GM19025 (cell line): ENCODE data around the gene MCOLN1.

Source experiments
- ATAC-seq: cut with Tn5 transposase; IDR thresholded peaks from one replicate; pipeline ENCODE4 v1.9.1; 2021; ENCODE audit warnings: mild to moderate bottlenecking, low read depth, moderate library complexity; ENCODE audit not compliant: unreplicated experiment

MCOLN1 gene

DNA sequence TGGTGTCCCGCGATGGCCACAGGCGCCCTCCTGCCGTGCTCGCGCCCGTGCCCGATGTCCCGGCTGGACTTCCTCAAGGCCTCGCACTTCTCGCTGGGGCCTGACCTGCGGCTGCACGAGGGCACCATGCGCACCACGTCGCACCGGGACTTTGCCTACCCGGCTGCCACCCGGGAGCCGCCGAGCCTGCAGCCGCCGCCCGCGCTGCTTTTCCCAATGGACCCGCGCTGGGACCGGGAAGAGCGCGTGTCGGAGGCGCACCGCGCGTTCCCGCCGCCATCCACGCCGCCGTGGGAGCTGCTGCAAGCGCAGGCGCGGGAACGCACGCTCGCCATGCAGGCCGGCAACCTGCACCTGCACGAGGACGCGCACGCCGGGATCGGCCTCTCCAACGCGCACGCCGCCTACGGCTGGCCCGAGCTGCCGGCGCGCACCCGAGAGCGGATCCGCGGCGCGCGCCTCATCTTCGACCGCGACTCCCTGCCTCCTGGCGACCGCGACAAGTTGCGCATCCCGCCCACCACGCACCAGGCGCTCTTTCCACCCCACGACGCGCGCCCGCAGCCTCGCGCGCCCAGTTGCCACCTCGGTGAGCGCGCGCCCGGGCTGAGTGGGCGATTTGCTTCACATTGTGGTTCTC is 21.5 kb upstream of the MCOLN1 start:
- no peak for ATAC-seq

DNA sequence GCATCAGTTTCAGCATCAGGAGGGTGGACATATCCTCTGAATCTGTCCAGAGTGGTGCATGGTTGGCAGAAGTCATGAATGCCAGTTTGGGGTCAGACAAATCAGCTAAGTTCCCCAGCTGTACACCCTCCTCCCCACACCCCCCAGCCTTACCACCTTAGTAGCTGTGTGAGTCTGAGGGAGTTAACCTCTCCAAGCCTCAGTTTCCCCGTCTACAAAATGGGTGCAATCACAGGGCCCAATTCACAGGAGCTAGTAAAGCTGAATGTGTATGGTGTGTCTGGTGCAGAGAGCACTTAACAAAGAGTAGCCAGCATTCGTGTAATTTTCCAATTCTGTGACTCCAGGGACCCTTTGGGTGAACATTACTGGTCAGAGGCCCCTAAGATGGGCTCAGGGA is 19.9 kb upstream of the MCOLN1 start:
- ATAC-seq = no peak

DNA sequence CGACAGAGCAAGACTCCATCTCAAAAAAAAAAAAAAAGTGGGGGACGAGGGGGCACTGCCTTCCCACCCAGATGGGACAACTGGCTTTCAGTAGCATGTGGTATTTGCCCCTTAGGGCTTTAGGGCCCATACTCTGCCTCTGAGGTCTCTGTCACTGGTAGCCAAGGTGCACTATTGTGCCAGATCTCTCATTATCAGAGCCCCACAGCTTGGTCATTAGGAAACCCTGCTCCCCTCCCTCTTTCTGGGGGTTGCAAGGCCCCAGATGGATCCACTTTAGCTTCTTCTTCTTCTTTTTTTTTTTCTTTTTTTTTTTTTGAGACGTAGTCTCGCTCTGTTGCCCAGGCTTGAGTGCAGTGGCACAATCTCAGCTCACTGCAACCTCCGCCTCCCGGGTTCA is 17.7 kb upstream of the MCOLN1 start:
- ATAC-seq = no peak

DNA sequence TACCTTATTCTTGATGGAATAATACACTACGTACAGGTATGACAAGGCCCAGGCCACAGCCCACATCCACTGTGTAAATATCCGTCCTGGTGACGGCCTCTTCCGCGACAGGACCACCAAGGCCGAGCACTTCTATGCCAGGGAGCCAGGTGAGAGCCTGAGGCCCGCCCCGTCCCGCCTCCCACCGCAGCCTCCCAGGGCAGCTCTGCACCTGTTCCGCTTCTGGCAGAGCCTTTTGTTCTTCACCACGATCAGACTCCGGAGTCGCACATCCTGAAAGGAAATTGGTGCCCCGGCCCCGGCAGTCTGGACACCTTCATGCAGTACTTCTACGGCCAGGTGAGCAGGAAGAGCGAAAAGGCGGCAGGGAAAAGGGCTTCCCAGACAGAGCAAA is 17.1 kb upstream of the MCOLN1 start:
- ATAC-seq = no peak

DNA sequence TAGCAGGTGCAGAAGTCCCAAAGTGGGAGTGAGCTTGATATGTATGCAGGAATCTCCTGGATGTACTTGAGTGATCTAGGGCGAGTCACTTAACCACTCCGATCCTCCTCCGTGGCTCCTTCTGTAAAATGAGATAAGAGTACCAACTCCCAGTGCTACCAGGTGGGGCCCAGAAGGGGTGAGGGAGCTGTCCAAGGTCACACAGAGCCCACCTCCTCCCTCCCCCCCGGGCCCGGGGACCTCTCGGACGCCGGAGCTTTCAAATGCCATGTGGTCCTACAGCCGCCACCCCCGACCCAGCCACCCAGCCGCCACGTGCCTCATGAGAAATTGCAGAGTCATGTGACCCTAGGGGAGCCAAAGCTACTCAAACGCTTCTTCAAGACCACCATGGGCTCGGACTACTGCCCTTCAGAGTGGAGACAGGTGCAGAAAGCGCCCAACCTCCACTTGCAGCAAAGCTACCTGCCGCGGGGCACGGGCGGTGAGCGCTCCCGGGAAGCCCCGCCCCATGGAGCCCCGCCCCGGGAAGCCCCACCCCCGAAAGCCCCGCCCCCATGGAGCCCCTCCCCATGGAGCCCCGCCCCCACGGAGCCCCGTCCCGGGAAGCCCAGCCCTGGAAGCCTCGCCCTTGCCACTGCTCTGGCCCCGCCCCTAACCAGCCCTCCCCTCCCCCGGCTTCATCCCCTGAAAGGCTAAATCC is 16.6 kb upstream of the MCOLN1 start:
- ATAC-seq = no peak

DNA sequence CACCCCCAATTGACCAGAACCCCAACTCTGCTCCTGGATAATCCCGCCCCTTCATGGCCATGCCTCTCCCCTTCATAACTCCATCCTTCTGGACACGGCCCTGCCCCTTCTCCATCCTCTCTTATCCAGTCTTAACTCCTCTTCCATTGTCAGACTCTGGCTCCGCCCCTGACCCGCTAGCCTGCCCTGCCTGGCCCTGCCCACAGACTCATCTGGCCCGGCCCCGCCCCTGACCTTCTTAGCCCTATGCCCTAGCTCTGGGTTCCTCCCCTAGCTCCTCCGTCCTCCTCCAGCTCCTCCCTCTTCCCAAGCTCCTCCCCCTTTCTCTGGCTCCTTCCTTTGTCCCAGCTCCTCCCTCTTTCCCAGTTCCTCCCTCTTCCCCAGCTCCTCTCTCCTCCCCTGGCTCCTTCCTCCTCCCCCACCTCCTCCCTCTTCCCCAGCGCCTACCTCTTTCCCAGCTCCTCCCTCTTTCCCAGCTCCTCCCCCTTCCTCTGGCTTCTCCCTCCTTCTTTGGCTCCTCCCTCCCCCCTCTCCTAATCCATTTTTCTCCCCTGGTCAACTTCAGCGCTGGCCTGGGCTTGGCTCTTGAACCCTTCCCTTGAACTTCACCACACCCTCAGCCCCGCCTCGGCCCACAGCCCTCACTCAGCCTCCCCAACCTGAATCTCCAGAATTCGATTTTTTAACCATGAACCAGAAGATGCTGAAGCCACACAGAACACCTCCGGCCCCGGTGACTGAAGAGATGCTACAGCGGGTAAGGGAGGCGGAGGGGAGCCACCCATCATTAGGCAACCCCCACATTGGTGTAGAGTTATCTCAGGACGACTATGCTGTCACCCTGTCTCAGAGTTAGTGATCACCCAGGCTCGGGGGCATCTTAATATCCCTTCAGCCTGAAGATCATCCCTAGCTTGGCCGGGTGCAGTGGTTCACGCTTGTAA is 15.8 kb upstream of the MCOLN1 start:
- ATAC-seq = no peak

DNA sequence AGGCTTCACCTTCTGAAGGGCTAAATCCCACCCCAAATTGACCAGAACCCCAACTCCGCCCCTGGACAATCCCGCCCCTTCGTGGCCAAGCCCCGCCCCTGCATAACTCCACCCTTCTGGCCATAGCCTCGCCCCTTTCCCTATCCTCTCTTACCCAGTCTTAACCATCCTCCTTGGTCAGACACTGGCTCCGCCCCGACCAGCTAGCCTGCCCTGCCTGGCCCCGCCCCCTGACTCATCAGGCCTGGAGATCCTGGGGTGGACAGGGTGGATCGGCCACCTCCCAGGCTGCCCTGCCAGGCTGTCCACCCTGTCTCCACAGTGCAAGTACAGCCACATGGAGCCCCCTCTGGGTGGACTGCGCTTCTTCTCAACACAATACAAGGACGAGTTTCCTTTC is 14.5 kb upstream of the MCOLN1 start:
- ATAC-seq = no peak

DNA sequence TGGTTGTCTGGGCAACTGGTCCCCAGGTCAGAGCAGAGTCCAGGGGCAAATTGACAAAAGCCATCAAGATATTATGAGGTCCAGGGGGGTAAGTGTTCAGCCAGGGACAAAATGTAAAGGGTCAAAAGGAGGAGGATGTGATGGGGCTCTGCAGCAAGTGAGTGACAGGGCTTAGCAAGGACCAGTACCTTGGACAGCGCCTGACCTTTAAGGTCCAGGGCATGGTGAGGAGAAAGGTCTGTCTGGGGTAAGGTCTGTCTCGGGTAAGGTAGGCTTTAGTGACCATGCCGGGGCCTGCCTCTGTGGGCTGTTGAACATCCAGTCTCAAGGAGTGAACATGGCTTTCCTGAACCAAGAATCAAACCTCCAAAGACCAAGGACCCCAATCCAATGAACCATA is 12.8 kb upstream of the MCOLN1 start:
- ATAC-seq = no peak

DNA sequence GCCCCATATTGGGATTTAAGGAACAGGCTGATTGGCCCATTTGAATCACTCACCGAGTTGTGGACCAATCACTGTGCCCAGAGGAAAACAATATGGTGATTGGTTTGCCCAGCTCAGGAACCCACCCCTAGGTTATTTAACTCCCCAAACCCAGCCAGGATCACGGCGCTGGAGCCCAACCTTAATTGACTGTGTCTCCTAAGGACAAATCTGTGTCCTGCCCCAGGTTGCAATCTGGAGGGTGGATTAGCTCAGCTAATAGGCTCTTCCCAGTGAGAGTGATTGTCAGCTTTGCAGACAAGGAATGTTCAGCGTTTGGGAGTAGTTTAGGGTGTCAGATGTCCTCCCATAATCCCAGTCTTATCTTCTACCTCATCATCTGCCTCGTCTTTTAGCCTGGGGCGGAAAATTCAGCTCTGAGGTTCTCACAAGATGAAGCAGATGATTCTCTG is 10.0 kb upstream of the MCOLN1 start:
- no peak for ATAC-seq

DNA sequence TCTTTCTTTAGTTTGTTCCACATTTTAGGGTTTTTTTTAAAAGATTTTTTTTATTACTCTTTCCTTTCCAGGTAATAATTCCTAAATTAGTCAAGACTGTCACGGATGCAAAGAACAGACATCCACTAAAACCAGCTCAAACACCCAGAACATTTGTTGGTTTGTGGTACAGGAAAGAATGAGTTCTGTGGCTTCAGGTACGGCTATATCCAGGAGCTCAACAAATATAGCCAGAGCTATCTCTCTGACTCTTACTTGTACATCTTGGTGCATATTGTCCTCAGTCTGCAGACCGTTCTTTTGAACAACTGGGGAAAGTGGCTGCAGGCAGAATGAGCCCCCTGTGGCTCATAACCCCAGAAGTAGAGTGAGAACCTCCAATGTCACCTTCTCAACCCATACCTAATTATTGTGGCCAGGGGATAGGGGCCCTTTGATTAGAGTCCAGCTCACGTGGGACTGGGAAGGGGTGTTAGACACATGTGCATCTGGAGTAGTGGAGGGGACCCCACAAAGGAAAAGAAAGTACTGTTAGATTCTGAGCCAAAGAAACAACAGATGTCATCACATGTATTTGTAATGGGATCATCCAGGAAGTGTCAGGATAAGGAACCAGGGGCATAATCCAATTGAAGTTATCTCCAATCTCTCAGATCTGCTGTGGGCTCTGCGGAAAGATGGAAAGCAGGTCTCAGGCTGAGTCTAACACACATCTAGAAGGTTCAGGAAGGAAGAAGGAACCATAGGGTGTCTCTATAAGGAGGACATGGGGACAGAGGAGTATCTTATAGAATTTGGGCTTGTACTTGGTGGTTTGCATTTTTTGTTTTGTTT is 8.4 kb upstream of the MCOLN1 start:
- no peak for ATAC-seq

DNA sequence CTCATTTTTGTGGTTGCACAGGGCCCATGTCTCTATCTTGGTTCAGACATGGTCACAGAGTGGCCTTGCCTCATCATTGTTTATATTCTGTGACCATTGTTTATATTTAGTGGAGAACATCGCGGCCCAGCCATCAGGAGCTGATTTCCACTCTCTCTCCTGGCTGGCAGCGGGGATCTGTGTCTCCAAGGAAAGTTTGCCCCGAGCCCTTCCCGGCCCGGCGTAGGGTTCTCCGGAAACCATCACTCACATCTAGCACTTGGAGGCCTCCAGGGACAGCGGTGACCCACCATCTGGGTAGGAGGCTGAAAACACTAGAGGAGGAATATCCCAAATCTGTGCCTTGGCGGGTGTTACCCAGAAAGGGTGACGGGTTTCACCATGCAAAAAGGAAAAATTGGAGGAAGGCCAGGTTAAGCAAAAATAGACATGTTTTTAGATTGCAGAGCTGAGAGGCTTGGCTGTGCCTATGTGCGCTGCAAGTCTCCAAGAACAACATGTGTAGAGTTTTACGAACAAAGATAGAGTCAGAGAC is 7.2 kb upstream of the MCOLN1 start:
- no peak for ATAC-seq

DNA sequence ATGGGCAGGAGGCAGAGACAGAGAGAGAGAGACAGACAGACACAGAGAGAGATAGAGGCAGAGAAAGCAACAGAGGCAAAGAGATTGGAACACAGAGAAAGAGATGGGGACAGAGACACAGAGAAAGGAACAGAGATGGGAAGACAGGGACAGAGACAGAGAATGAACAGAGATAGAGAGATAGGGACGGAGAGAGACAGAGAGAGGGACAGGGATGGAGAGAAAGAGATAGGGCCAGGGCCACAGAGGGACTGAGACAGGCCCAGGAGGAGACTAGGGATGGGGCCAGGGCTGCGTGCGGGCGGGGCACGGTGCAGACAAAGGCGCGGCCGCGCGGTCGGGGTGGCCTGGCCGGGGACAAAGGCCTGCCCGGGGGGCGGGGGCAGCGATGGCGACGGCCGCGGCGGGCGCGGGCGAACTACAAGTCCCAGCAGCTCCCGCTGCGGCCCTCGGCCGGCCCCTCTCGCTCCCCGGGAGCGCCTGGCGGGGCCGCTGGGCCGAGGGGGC is 6.7 kb upstream of the MCOLN1 start, which contains the start of gene ZNF358:
ZNF358 (plus strand) TSS at position 459 of the 507 bp plus-strand sequence. CDS start 3,140 bp downstream, outside the sequence.
- no peak for ATAC-seq

DNA sequence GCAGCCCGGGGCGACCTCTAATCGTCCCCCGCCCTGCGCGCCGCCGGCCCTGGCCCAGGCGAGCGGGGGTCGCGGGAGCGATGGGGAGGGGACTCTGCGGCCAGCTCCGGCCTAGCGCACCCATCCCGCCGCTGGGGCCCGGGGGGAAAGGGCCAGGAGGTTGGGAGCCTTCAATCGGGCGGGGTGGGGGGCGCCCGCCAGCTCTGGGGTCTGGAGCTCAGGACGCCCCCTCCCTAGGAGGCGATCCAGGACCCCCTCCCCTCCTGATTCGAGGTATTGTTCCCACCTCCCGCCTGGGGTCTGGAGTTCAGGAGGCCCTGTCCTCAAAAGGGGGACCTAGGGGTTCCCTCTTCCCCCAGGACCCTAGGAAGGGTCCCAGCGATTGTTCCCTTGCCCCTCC is 6.1 kb upstream of the MCOLN1 start:
- ATAC-seq = no peak

DNA sequence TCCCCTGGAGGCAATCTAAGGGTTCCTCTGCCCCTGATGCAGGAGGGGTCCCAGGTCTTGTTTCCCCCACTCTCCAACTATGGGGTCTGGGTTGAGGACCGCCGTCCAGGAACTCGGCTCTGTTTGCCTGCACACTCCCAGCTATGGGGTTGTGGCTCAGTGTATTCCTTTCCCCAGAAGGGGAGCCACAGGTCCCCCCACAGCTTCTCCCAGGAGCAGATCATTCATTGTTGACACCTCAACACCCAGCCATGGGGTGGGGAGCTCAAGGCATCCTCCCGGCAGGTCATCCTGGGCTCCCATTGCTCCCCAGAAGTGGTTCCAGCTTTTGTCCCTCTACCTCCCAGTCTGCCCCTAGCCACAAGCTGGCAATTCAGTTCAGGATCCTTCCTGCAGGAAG is 5.5 kb upstream of the MCOLN1 start:
- no peak for ATAC-seq

DNA sequence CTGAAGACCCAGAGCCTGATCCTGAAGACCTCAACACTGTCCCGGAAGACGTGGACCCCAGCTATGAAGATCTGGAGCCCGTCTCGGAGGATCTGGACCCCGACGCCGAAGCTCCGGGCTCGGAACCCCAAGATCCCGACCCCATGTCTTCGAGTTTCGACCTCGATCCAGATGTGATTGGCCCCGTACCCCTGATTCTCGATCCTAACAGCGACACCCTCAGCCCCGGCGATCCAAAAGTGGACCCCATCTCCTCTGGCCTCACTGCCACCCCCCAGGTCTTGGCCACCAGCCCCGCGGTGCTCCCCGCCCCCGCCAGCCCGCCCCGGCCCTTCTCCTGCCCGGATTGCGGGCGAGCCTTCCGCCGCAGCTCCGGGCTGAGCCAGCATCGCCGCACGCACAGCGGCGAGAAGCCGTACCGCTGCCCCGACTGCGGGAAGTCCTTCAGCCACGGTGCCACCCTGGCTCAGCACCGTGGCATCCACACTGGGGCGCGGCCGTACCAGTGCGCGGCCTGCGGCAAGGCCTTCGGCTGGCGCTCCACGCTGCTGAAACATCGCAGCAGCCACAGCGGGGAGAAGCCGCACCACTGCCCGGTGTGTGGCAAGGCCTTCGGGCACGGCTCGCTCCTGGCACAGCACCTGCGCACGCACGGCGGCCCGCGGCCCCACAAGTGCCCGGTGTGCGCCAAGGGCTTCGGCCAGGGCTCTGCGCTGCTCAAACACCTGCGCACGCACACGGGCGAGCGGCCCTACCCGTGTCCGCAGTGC is 2.9 kb upstream of the MCOLN1 start:
- ATAC-seq = no peak

DNA sequence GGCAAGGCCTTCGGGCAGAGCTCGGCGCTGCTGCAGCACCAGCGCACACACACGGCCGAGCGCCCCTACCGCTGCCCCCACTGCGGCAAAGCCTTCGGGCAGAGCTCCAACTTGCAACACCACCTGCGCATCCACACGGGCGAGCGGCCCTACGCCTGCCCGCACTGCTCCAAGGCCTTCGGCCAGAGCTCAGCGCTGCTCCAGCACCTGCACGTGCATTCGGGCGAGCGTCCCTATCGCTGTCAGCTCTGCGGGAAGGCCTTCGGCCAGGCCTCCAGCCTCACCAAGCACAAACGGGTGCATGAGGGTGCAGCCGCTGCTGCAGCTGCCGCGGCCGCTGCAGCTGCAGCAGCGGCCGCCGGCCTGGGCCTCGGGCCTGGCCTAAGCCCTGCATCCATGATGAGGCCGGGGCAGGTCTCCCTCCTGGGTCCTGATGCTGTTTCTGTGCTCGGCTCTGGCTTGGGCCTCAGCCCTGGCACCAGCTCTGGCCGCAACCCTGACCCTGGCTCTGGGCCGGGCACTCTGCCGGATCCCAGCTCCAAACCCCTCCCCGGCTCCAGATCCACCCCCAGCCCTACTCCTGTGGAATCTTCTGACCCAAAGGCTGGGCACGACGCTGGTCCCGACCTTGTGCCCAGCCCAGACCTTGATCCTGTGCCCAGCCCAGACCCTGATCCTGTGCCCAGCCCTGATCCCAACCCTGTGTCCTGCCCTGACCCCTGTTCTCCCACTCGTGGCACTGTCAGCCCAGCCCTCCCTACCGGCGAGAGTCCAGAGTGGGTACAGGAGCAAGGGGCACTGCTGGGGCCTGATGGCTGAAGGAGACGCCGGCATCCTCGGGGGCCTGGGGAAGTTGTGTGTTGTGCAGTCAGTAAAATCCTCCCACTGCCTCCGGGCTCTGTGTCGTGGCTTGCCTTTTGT is 2.0 kb upstream of the MCOLN1 start:
- no peak for ATAC-seq

DNA sequence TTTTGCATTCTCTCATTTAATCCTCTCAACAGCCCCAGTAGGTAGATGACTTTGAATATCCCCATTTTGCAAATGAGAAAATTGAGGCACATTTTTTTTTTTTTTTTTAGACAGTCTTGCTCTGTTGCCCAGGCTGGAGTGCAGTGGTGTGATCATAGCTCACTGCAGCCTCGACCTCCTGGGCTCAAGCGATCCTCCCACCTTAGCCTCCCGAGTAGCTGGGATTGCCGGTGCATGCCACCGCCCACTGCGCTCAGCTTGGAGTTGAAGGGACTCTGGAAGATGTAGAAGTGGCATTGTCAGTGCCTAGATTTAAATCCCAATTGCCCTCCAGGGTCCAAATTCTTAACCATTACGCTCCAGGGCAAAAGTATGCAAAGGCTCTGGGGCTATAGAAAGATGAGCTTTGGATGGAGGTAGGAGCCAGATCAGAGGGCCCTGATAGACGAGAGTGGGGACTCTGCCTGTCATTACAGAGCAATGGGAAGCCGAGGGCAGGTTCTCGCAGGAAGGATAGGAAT is 813 bp upstream of the MCOLN1 start:
- no peak for ATAC-seq
